NT2/D1 (cell line): Measurements from ENCODE around the gene MPPED1.

ENCODE experiments used
- SUZ12 ChIP-seq: IDR thresholded peaks from 2 replicates; pipeline ENCODE4 v1.6.1; 2011; ENCODE audit not compliant: insufficient read length, insufficient read depth; ENCODE audit errors: extremely low read depth
- YY1 ChIP-seq: IDR thresholded peaks from 2 replicates; pipeline ENCODE4 v1.6.1; 2011; ENCODE audit not compliant: insufficient read length, insufficient read depth

DNA sequence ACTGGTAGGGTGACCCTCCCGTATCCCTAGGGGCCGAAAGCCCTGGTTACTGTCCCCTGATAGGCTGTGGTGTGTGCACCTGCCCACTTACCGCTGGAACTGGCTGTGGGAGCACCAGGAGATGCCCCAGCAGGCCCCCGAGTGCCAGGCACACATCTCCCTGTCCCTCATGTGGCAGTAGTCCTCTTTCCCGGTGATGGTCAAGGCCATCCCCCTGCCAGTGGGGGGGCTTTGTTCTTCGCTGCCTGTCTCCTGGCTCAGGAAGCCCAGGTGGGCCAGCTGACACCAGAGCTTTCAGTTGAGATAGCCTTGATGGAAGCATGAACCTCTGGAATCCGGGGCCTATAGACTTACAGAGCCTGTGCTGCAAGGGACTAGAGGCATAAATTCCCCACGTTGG is 100.5 kb downstream of the MPPED1 start:
- TF ChIP-seq YY1 (no peak), SUZ12 (no peak)
